ENCODE data around the gene SLC34A3. TPM values are rescaled to one million over a fixed set of nuclear protein-coding genes. Genes with fewer than 3 reads are reported as not detected.

The SLC34A3 gene
- total RNA-seq, 1 donor from 2014 or later, result not detected

DNA sequence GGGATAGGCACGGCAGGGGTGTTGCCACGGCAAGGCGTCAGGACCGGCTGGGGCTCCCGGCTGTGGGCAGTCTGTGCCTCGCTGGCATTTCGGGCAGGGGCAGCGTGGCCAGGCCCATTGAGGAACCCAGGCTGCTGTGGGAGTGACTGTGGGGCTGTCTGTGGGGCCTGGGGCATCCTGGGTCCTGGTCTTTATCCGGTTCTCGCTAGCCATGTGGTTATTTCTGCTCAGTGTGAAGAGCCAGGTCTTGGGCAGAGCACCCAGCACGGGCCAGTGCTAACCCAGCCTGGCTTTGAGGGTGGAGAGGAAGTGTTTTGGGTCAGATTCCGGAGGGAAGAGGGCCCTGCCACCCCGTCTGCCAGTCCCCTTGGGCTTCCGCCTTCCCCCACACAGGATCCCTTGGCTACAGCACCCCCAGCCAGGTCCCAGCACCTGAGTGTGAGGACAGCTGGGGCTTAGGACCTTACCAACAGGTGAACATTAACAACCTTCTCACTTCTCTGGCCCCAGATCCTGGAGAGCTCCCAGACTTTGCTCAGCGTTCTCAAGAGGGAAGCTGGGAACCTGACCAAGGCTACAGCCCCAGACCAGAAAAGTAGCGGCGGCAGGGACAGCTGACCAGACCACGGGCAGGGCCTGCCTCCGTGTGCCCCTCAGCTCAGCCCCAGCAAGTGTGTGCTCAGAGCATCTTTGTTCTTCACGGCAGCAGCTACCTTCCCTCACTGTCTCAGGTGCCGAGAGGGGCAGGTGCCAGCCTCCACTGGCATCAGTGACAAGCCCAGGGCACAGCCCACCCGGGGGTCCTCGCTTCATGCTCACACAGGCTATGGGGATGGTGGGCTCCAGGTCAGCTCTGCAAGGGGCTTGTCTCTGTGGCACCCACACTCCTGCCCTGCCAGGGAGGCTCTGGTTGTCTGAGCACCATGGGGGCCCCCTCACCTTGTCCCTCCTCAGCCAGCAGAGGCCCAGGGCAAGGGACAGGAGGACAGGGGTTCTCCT is 41.1 kb upstream of the SLC34A3 start:
- H3K27me3 ChIP-seq, result no peaks in the 10 kb centered on the region
- H2AFZ ChIP-seq (replicated peaks), result no peak overlapping the region
- no peak for DNase-seq (ENCODE audit: low spot score)
- H3K27me3 Mint-ChIP-seq (ENCODE audit: insufficient read depth, low read depth), result peaks cover 3% of the 10 kb centered on the region
- no peak overlapping the region for H3K27ac ChIP-seq
- H3K36me3 Mint-ChIP-seq, result no peaks in the 10 kb centered on the region
- no peaks in the 10 kb centered on the region for H3K9me3 ChIP-seq (ENCODE audit: low read depth)
- peaks cover 33% of the 10 kb centered on the region for H4K20me1 ChIP-seq (ENCODE audit: low read depth)
- H3F3A ChIP-seq (ENCODE audit: low read depth), result peaks cover 10% of the 10 kb centered on the region
- H3K4me1 ChIP-seq, result peaks cover 5% of the 10 kb centered on the region
- peak overlapping the region; percentile 99 for H3K4me2 ChIP-seq
- H3K79me2 ChIP-seq (ENCODE audit: low read depth), result peaks cover 23% of the 10 kb centered on the region
- H3K4me3 ChIP-seq, result peak overlapping the region; percentile 75
- H3K9ac ChIP-seq, result peak overlapping the region; percentile 45
- no peaks in the 10 kb centered on the region for H3K9me3 Mint-ChIP-seq
- H3K36me3 ChIP-seq, result no peaks in the 10 kb centered on the region
- H3K4me1 Mint-ChIP-seq, result peaks cover 28% of the 10 kb centered on the region
- H3K4me3 Mint-ChIP-seq, result peak overlapping the region; percentile 96
- TF ChIP-seq EZH2phosphoT487 (IDR thresholded peaks at IDR 0.05), result no peak
- no peak for TF ChIP-seq EZH2 (IDR thresholded peaks at IDR 0.05)
- no peak for TF ChIP-seq CTCF (IDR thresholded peaks at IDR 0.05)
- H3K27ac Mint-ChIP-seq, result peak overlapping the region; percentile 66

DNA sequence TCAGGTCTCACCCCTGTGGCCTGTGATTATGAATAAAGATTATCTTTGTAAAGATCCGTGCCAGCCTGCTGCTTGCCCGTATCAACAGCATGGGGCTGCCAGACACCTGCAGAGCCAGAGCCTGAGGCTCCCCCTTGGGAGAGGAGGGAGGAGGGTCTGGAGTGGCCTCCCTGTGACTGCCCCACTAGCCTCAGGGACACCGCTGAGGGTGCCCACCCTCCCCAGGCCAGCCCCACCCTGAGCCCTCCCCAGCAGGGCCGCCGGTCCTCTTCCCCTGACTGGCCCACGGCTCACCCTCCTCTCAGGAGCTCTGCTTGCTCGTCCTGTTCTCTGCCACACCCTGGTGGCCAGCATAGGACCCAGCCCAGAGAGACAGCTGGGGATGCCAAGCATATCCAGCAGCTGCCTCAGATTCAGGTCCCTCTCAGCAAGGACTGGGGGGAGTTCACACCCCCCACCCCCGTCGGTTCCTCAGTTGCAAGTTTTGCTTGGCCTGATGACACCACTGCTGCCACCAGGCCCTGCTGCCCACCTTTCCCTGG is 40.3 kb upstream of the SLC34A3 start:
- H3K4me3 ChIP-seq, result no peak overlapping the region
- H3K27ac Mint-ChIP-seq, result no peak overlapping the region
- no peaks in the 10 kb centered on the region for H3K36me3 ChIP-seq
- no peak for DNase-seq (ENCODE audit: low spot score)
- H3K4me3 Mint-ChIP-seq, result peak overlapping the region; percentile 96
- H2AFZ ChIP-seq (replicated peaks), result no peak overlapping the region
- no peaks in the 10 kb centered on the region for H3K27me3 ChIP-seq
- peaks cover 10% of the 10 kb centered on the region for H3F3A ChIP-seq (ENCODE audit: low read depth)
- peaks cover 6% of the 10 kb centered on the region for H3K27me3 Mint-ChIP-seq (ENCODE audit: insufficient read depth, low read depth)
- H3K9ac ChIP-seq, result no peak overlapping the region
- peaks cover 41% of the 10 kb centered on the region for H4K20me1 ChIP-seq (ENCODE audit: low read depth)
- TF ChIP-seq EZH2 (IDR thresholded peaks at IDR 0.05) (no peak), CTCF (IDR thresholded peaks at IDR 0.05) (no peak), EZH2phosphoT487 (IDR thresholded peaks at IDR 0.05) (no peak)
- H3K27ac ChIP-seq, result no peak overlapping the region
- H3K4me1 ChIP-seq, result peaks cover 5% of the 10 kb centered on the region
- peaks cover 23% of the 10 kb centered on the region for H3K79me2 ChIP-seq (ENCODE audit: low read depth)
- no peaks in the 10 kb centered on the region for H3K9me3 ChIP-seq (ENCODE audit: low read depth)
- H3K9me3 Mint-ChIP-seq, result no peaks in the 10 kb centered on the region
- H3K4me1 Mint-ChIP-seq, result peaks cover 32% of the 10 kb centered on the region
- no peaks in the 10 kb centered on the region for H3K36me3 Mint-ChIP-seq
- no peak overlapping the region for H3K4me2 ChIP-seq

- H3K4me3 Mint-ChIP-seq, result no peak overlapping the region
- no peaks in the 10 kb centered on the region for H3K36me3 Mint-ChIP-seq
- Histone ChIP-seq H3K27ac (no peak overlapping the region), H3K9ac (no peak overlapping the region), H3K79me2 (ENCODE audit: low read depth) (peaks cover 20% of the 10 kb centered on the region), H3K4me2 (no peak overlapping the region), H3K9me3 (ENCODE audit: low read depth) (no peaks in the 10 kb centered on the region), H3K4me3 (no peak overlapping the region), H3K36me3 (no peaks in the 10 kb centered on the region), H4K20me1 (ENCODE audit: low read depth) (peaks cover 46% of the 10 kb centered on the region), H3F3A (ENCODE audit: low read depth) (peaks cover 10% of the 10 kb centered on the region), H3K4me1 (peaks cover 5% of the 10 kb centered on the region), H2AFZ (replicated peaks) (no peak overlapping the region), H3K27me3 (no peaks in the 10 kb centered on the region)
- no peak overlapping the region for H3K27ac Mint-ChIP-seq
- H3K9me3 Mint-ChIP-seq, result no peaks in the 10 kb centered on the region
- DNase-seq (ENCODE audit: low spot score), result no peak
- peaks cover 33% of the 10 kb centered on the region for H3K4me1 Mint-ChIP-seq
- TF ChIP-seq EZH2phosphoT487 (IDR thresholded peaks at IDR 0.05) (no peak), EZH2 (IDR thresholded peaks at IDR 0.05) (no peak), CTCF (IDR thresholded peaks at IDR 0.05) (no peak)
- H3K27me3 Mint-ChIP-seq (ENCODE audit: insufficient read depth, low read depth), result peaks cover 6% of the 10 kb centered on the region
Measured at GRCh38 chr9:137191245-137191644, 39.5 kb upstream of the SLC34A3 start.

Data from neural progenitor cell (in vitro differentiated cells).